K562 (cell line): Measurements from ENCODE around the gene RNF121. TPM values are rescaled to one million over a fixed set of nuclear protein-coding genes. Genes with fewer than 3 reads are reported as not detected.

Experiments used
- ATF1 ChIP-seq, 2 experiments: fragments of 450-650 bp in 1 of 2; IDR thresholded peaks; 2 replicates each; pipeline ENCODE4 v1.6.1; 2016; ENCODE audit warnings: missing compliant biosample characterization in 1 of 2, missing genetic modification characterization in 1 of 2
- CBFA2T3 ChIP-seq: fragments of 450-650 bp; IDR thresholded peaks from 2 replicates; pipeline ENCODE4 v1.6.1; 2017
- HMBOX1 ChIP-seq: sonication (generic); IDR thresholded peaks from 2 replicates; pipeline ENCODE4 v1.6.1; 2016
- HNRNPK ChIP-seq: fragments of 200-400 bp; formaldehyde crosslinking; IDR thresholded peaks from one replicate; pipeline ENCODE4 v1.6.1; 2018; ENCODE audit warnings: mild to moderate bottlenecking, low read depth, low read length; ENCODE audit not compliant: poor library complexity, severe bottlenecking
- HNRNPLL ChIP-seq: fragments of 200-400 bp; formaldehyde crosslinking; IDR thresholded peaks from 2 replicates; pipeline ENCODE4 v1.6.1; 2017; ENCODE audit warnings: low read length, low read depth, mild to moderate bottlenecking; ENCODE audit not compliant: poor library complexity, severe bottlenecking
- JUND ChIP-seq, 2 experiments: IDR thresholded peaks; 2 replicates in 1 of 2; 3 replicates in 1 of 2; pipeline ENCODE4 v1.6.1; 2011; ENCODE audit warnings: borderline replicate concordance in 2 of 2, low read depth in 2 of 2, low read length in 2 of 2, improper control_type of control experiment in 1 of 2, missing biosample characterization in 1 of 2, missing genetic modification characterization in 1 of 2, missing genetic modification reagents in 1 of 2
- KDM1A ChIP-seq, 2 experiments: fragments of 450-650 bp; IDR thresholded peaks; 2 replicates each; pipeline ENCODE4 v1.6.1; 2016; ENCODE audit warnings: mild to moderate bottlenecking in 2 of 2
- MTF1 ChIP-seq: fragments of 250-450 bp; sonication (Bioruptor Pico); IDR thresholded peaks from 2 replicates; pipeline ENCODE4 v1.9.0; 2021; ENCODE audit warnings: moderate library complexity, mild to moderate bottlenecking, inconsistent platforms, borderline replicate concordance
- MYC ChIP-seq, 2 experiments: fragments of 250-450 bp in 1 of 2; sonication (Bioruptor Pico) in 1 of 2; IDR thresholded peaks; 2 replicates each; pipeline versions ENCODE4 v1.5.1 to v1.6.1; 2012 to 2021; ENCODE audit warnings: low read depth in 2 of 2, borderline replicate concordance in 1 of 2, improper control_type of control experiment in 1 of 2, low read length in 1 of 2, mild to moderate bottlenecking in 1 of 2, moderate library complexity in 1 of 2
- NR2C1 ChIP-seq, 2 experiments: fragments of 450-650 bp; IDR thresholded peaks; 2 replicates each; pipeline ENCODE4 v1.6.1; 2017; ENCODE audit warnings: mild to moderate bottlenecking in 2 of 2, antibody characterized with exemption in 1 of 2, inconsistent platforms in 1 of 2, missing compliant biosample characterization in 1 of 2, missing genetic modification characterization in 1 of 2
- PBX2 ChIP-seq, 2 experiments: IDR thresholded peaks in 1 of 2; conservative IDR thresholded peaks in 1 of 2; 2 replicates each; pipeline ENCODE4 v1.6.1; 2016; ENCODE audit warnings: low read depth in 2 of 2, mild to moderate bottlenecking in 1 of 2, missing compliant biosample characterization in 1 of 2, missing genetic modification characterization in 1 of 2, moderate library complexity in 1 of 2
- PHB2 ChIP-seq: fragments of 450-650 bp; IDR thresholded peaks from 2 replicates; pipeline ENCODE4 v1.6.1; 2017; ENCODE audit warnings: low read depth
- PHF8 ChIP-seq: fragments of 200-600 bp; sonication (generic); IDR thresholded peaks from 2 replicates; pipeline ENCODE4 v1.6.1; 2012; ENCODE audit warnings: mixed run types, mild to moderate bottlenecking, inconsistent platforms, low read length, moderate library complexity, borderline replicate concordance
- PML ChIP-seq: IDR thresholded peaks from 2 replicates; pipeline ENCODE4 v1.6.1; 2012; ENCODE audit warnings: low read length, inconsistent platforms
- POLR2A ChIP-seq: fragments of 450-650 bp; conservative IDR thresholded peaks from 2 replicates; pipeline ENCODE4 v1.6.1; 2016
- SMARCE1 ChIP-seq: fragments of 450-650 bp; IDR thresholded peaks from 2 replicates; pipeline ENCODE4 v1.7.1; 2016; ENCODE audit warnings: mild to moderate bottlenecking
- STAT5A ChIP-seq: IDR thresholded peaks from 2 replicates; pipeline ENCODE4 v1.6.1; 2012; ENCODE audit warnings: low read length, inconsistent platforms, borderline replicate concordance
- TFAP4 ChIP-seq: sonication (generic); formaldehyde crosslinking; IDR thresholded peaks from 2 replicates; pipeline ENCODE4 v1.8.0; 2022; ENCODE audit warnings: missing genetic modification reagents, mild to moderate bottlenecking, moderate library complexity, borderline replicate concordance
- ZBTB43 ChIP-seq: sonication (generic); formaldehyde crosslinking; IDR thresholded peaks from 2 replicates; pipeline ENCODE4 v1.8.0; 2023; ENCODE audit warnings: mild to moderate bottlenecking, missing genetic modification reagents
- ZNF316 ChIP-seq: fragments of 450-650 bp; IDR thresholded peaks from 2 replicates; pipeline ENCODE4 v1.6.1; 2016
- ZNF644 ChIP-seq: fragments of 200-800 bp; sonication (Bioruptor generic); IDR thresholded peaks from 2 replicates; pipeline ENCODE4 v1.6.1; 2016; ENCODE audit warnings: low read depth, missing genetic modification characterization, missing compliant biosample characterization
- polyA plus RNA-seq, 8 experiments: library from polyadenylated mRNA; depleted of rRNA in 4 of 8; stranded (reverse) in 5 of 8; unstranded in 3 of 8; fragments of >200 nt; fragmentation: Nextera tagmentation in 2 of 8; fragmentation: Illumina TruSeq in 1 of 8; extraction: Ambion mirVana in 2 of 8; extraction: Trizol in 1 of 8; gene quantifications; 2 replicates each; pipeline versions ENCODE4 v1.2.1 to v1.2.3, GENCODE V29; 2011 to 2014; ENCODE audit warnings: inconsistent platforms in 1 of 8, missing spikeins in 1 of 8
- total RNA-seq, 7 experiments: library from RNA; depleted of rRNA in 6 of 7; stranded (reverse); fragments of >200 nt in 6 of 7; fragmentation: Illumina TruSeq in 2 of 7; extraction: Trizol in 2 of 7; gene quantifications; 2 replicates each; pipeline versions ENCODE4 v1.2.1 to v1.2.3, GENCODE V29; 2011 to 2021; ENCODE audit warnings: low replicate concordance in 1 of 7

RNF121 gene
- total and polyA plus RNA-seq, 9 of the 15 experiments (the other 6 are each of a cell fraction or from before 2014, with no cell fraction given): 8.0 to 63.4 (median 20.5) TPM

GRCh38 chr11:71948314-71949027 lies 19.6 kb downstream of the RNF121 start (continued):
- TF ChIP-seq ATF1 (CRISPR knock-in tag; IDR thresholded peaks at IDR 0.05): no peak
- 0 out of 2 replicates have a peak, but pooled peaks have one; percentile 7 for TF ChIP-seq ATF1 (tag; IDR thresholded peaks at IDR 0.05)
- peak; percentile 65 for TF ChIP-seq NR2C1 (IDR thresholded peaks at IDR 0.05)
- TF ChIP-seq NR2C1 (tag; IDR thresholded peaks at IDR 0.05): peak; percentile 29; the same call in 1 of the 2 replicates
- TF ChIP-seq POLR2A: no peak
- TF ChIP-seq PHB2: peak; percentile 69
- TF ChIP-seq JUND (IDR thresholded peaks at IDR 0.05; ENCODE audit: borderline replicate concordance, low read depth, low read length): no peak
- TF ChIP-seq JUND (tag; IDR thresholded peaks at IDR 0.05; ENCODE audit: borderline replicate concordance, low read depth, low read length): peak; percentile 35; the same call in 2 of the 3 replicates
- no peak for TF ChIP-seq MTF1 (CRISPR knock-in tag)
- TF ChIP-seq ZNF316: peak; percentile 52
- no peak for TF ChIP-seq HNRNPK
- no peak for TF ChIP-seq PBX2 (CRISPR knock-in tag; IDR thresholded peaks at IDR 0.05; ENCODE audit: low read depth)
- peak; percentile 76 for TF ChIP-seq PBX2 (tag; conservative IDR thresholded peaks at IDR 0.05; ENCODE audit: low read depth)
- 0 out of 2 replicates have a peak, but pooled peaks have one; percentile 7 for TF ChIP-seq MYC (IDR thresholded peaks at IDR 0.05; ENCODE audit: low read depth, low read length)
- no peak for TF ChIP-seq MYC (CRISPR knock-in tag; IDR thresholded peaks at IDR 0.05; ENCODE audit: borderline replicate concordance, low read depth)
- TF ChIP-seq STAT5A: peak; percentile 70; the same call in 1 of the 2 replicates
- no peak for TF ChIP-seq HNRNPLL
- peak; percentile 97 for TF ChIP-seq TFAP4 (CRISPR knock-in tag)
- peak; percentile 51; the same call in 1 of the 2 replicates for TF ChIP-seq ZNF644 (tag)
- peak; percentile 69 to 77 for TF ChIP-seq KDM1A (IDR thresholded peaks at IDR 0.05)
- TF ChIP-seq CBFA2T3: peak; percentile 92
- TF ChIP-seq SMARCE1: peak; percentile 75
- peak; percentile 47; the same call in 1 of the 2 replicates for TF ChIP-seq PML
- TF ChIP-seq PHF8: no peak
- no peak for TF ChIP-seq ZBTB43 (CRISPR knock-in tag)
- TF ChIP-seq HMBOX1: peak; percentile 97
